HuH-7.5 (cell line): Measurements from ENCODE around the gene ABCB8.

Experiments used
- DNase-seq: peaks from one replicate; pipeline ENCODE4 v3.0.0; 2011; ENCODE audit warnings: low spot score

ABCB8 gene

DNA sequence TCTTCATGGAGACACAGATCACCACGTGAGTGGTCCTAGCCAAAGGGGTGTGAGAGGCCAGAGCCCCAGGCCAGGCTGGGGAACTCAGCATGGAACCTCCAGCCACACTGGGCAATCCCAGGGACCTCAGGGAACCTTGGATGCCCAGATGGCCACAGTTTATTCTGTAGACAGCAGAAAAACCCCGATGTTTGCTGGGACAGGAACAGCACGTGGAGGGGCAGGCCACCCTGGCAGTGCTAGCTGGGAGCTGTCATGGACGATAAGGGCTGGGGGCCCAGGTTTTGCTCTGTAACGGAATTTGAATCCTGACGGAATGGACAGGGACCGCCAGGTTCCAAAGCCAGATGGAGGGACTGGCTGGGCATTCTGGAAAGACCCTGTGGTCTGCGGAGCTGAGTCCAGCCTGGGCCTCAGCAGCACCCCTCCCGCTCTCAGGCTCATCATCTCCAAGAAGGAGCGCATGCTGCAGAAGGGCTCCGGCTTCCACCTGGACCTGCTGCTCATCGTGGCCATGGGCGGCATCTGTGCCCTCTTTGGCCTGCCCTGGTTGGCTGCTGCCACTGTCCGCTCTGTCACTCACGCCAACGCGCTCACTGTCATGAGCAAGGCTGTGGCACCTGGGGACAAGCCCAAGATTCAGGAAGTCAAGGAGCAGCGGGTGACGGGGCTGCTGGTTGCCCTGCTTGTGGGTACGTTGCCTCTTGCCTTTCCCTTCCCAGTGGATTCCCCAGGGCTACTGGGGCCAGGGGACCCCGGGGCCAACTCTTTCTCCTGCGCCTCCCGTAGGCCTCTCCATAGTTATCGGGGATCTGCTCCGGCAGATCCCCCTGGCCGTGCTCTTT, 46.8 kb downstream of the ABCB8 start:
- DNase-seq: no peak

GRCh38 chr7:151075662-151075971, 47.4 kb downstream of the ABCB8 start:
- DNase-seq: no peak

- no peak for DNase-seq
Observed at GRCh38 chr7:151075978-151076426, 47.8 kb downstream of the ABCB8 start.

DNA sequence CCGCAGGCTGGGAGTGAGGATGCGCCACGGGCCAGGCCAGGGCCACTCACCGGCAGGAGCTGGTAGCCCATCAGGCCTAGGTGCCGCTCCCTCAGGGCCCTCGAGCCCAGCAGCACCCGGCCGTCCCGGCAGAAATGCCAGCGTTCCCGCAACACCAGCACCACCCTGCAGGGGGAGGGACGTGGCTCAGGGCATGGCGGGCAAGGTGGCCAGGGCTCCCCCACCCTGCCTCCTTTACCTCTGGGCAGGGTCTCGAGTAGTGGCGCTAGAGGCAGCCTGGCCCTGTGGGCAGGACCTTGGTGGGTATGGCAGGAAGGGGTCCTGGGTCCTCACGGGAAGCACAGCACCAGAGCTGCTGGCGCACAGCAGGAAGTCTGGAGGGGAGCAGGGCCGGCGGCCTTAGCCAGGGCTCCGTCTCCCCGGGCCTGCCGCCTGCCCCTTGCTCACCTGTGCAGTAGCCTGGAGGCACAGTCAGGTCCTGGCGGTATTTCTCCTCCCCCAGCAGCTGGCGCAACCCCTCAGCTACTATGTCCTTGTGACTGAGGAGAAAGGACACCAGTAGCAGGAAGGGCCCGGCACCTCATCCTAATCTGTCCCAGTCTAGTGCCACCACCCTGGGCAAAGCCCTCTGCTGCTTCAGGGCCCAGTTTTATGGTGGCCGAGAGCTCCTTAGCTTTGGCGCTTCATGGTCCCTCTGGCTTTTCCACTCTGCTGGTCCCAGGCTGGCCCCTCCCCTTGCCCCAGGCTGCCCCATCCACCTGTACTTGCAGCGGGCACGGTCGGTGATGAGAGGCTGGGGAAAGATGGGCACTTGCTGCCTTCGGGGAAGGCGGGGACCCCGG, 48.8 kb downstream of the ABCB8 start:
- DNase-seq: peak; percentile 69

GRCh38 chr7:151077705-151078232, 49.5 kb downstream of the ABCB8 start:
- no peak for DNase-seq

- DNase-seq: no peak
Observed at GRCh38 chr7:151078233-151079040, 50.2 kb downstream of the ABCB8 start.

GRCh38 chr7:151079199-151079910, 51.1 kb downstream of the ABCB8 start:
- no peak for DNase-seq

- DNase-seq: no peak
Observed at GRCh38 chr7:151080067-151080521, 51.8 kb downstream of the ABCB8 start.

GRCh38 chr7:151080522-151081169, 52.4 kb downstream of the ABCB8 start, which contains the start of gene FASTK:
Gene FASTK, minus strand, starts transcription at chr7:151080809. Its CDS starts 43 bp downstream, at chr7:151080766.
- peak; percentile 96 for DNase-seq

DNA sequence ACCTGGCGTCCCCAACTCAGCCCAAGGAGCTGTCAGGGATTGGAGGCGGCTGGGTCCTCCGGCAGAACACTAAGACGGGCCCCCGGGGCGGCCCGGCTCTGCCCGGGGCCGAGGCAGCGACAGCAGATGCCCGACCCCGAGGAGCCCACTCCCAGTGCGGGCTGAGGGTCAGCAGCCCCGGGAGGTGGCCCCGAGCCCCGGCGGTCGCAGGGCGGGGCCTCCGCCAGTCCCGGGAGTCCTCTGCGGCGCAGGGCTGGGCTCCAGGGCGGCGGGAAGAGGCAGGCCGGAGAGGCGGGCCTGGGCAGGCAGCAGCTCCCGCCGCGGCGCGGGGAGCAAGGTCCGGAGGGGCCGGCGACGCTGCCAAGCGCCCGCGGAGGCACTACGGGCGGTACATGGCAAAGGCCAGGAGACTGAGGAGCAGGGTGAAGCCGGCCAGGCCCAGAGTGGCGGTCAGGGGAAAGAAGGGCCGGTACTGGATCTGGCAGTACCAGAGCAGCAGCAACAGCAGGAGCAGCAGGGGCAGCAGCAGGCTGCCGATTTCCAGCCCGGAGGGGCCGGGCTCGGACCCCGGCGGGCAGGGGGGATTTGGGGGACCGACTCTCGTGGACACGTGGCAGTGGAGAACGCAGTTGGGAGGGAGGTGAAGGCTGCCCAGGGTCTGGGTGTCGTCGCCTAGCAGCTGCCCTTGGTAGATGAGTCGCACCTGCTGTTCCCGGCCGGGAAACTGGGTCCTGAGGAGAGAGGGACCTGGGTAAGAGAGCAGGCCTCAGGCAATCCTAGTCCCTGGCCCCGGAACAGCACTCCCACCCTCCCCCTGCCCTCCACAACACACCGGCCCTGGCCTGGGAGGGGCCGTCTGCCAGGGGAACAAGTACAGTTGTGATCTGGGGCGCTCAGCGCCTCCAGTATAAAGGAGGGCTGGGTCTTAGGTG, 53.2 kb downstream of the ABCB8 start:
- DNase-seq: no peak

GRCh38 chr7:151082141-151083070, 54.2 kb downstream of the ABCB8 start:
- no peak for DNase-seq

- peak; percentile 87 for DNase-seq
Observed at GRCh38 chr7:151083071-151083823, 55.0 kb downstream of the ABCB8 start, which contains the start of gene TMUB1. Gene TMUB1, minus strand, starts transcription at chr7:151083493. Its CDS starts 930 bp downstream, at chr7:151082563.

DNA sequence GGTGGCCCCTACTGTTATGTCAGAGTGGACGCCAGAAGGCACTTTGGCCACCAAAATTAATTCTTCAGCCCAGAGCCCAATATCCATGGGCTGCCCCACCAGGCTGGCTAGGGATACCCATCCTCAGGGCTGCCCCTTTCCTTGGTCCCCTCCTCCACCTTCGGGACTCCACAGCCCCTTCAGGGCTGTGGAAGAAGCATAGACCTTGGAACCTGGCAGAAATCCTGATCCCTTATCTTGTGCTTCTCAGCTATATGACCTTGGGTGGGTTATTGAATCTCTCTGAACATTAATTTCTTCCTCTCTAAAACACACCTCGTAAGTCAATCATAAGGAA, 55.5 kb downstream of the ABCB8 start:
- DNase-seq: no peak

- DNase-seq: no peak
Observed at GRCh38 chr7:151085329-151085690, 57.1 kb downstream of the ABCB8 start.

DNA sequence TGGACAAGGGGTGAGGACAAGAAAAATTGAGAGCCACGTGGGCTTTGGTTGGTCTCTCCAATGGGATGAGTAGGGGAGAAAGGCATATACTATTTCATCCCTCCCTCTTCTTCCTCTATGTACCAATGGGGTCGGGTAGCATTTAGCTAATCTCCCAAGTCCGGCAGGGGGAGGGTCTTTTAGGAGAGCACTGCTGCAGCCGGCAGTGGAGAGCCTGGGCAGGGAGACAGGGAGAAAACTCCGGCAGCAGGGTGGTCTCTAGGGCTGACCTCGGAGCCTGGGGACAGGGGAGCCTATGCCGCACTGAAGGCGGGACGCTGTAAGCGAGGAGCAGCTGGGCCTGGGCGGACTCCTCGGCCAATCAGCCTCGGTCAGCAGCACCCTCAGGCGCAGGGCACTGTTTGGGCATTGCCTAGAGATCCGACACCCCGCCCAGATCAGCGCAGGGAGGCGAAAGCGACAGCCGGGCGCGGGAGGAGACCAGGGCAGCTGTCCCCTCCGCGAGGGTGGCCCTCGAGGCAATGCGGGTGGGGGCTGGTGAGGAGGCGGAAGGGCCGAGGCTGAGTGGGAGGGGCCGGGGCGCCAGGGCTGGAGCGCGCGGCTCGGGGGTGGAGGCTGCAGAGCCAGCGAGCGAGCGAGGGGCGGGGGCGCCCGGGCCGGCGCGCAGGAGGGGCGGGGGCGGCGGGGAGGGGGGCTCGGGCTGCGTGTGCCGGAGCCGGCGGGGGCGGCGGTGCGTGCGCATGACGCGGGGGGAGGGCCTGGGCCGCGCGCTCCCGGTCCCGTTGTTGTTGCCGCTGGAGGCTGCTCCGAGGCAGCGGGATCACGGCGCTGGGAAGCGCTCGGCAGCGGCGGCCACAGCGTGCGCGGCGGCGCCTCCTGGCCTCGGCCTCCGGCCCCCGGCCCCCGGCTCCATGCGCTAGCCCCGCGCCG, 57.7 kb downstream of the ABCB8 start, which contains the start of gene AGAP3:
AGAP3 (plus strand) TSS at position 785 of the 930 bp plus-strand sequence. CDS start 267 bp downstream, outside the sequence.
- DNase-seq: peak; percentile 95

DNA sequence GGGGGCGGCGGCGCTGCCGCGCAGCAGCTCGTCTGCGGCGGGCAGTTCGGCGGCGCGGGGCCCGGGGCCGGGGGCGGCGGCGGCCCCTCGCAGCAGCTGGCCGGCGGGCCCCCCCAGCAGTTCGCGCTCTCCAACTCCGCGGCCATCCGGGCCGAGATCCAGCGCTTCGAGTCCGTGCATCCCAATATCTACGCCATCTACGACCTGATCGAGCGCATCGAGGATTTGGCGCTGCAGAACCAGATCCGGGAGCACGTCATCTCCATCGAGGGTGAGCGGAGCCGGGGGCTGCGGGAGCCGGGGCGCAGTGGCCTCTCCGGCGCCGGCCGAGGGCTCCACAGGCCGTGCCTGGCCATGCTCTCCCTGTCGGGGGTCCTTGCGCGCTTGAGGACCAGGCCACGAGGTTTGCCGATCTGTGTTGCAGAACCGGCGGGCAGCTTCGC, 58.6 kb downstream of the ABCB8 start:
- no peak for DNase-seq
